Adrenal gland (tissue), 12 donors: ENCODE data around the gene PELI2. TPM values are rescaled to one million over a fixed set of nuclear protein-coding genes. Genes with fewer than 3 reads are reported as not detected.

Experiments
- DNase-seq, 7 donors: peaks; one replicate each; pipeline ENCODE4 v3.0.0-alpha.2; 2019 to 2020
- H3K27ac ChIP-seq, 5 donors: fragments of 200-600 bp; sonication (generic) in 4 of 5; 1 replicate in 3 of 5; 2 replicates in 2 of 5; pipeline versions ENCODE4 v1.5.1 to v1.8.0; 2016 to 2020; ENCODE audit warnings: mild to moderate bottlenecking in 1 of 5
- H3K27me3 ChIP-seq: fragments of 200-600 bp; 2 replicates; pipeline ENCODE4 v1.8.0; 2021
- H3K36me3 ChIP-seq, 2 donors: fragments of 200-600 bp; replicated peaks in 1 of 2; 1 replicate in 1 of 2; 2 replicates in 1 of 2; pipeline versions ENCODE4 v1.5.1 to v1.8.0; 2018 to 2022
- H3K4me1 ChIP-seq, 2 donors: fragments of 200-600 bp; replicated peaks in 1 of 2; 1 replicate in 1 of 2; 2 replicates in 1 of 2; pipeline versions ENCODE4 v1.5.1 to v1.8.0; 2018 to 2021
- H3K4me3 ChIP-seq, 4 donors: fragments of 200-600 bp; sonication (generic) in 3 of 4; one replicate each; pipeline ENCODE4 v1.5.1; 2016 to 2018
- H3K9me3 ChIP-seq, 3 donors: fragments of 200-600 bp; sonication (generic) in 1 of 3; replicated peaks in 1 of 3; 1 replicate in 2 of 3; 2 replicates in 1 of 3; pipeline versions ENCODE4 v1.5.1 to v1.8.0; 2016 to 2021
- POLR2A ChIP-seq, 2 donors: fragments of 450-650 bp; IDR thresholded peaks; one replicate each; pipeline ENCODE4 v1.6.1; 2017; ENCODE audit warnings: antibody characterized with exemption in 2 of 2, mild to moderate bottlenecking in 2 of 2, moderate library complexity in 1 of 2
- WGBS, 4 donors: extraction: QIAGEN DNeasy Blood & Tissue Kit in 2 of 4; methylation state at CpG; one replicate each; pipeline versions ENCODE4 v1.1.5 to v1.1.7; 2013 to 2017; 5-methylcytosine and 5-hydroxymethylcytosine counted together
- intact Hi-C, 2 donors: fragments of 100-400 bp; cut with DNase I; formaldehyde crosslinking; loops; one replicate each; pipeline versions ENCODE4 v1.14.1 to v1.15.0; 2022 to 2023
- polyA plus RNA-seq, 3 donors: library from polyadenylated mRNA; stranded (reverse); fragments of 200-250 nt in 2 of 3; fragments of 350-450 nt in 1 of 3; fragmentation: Illumina TruSeq in 1 of 3; extraction: RNeasy Lipid Tissue Mini Kit (QIAGEN cat#74804) in 1 of 3; gene quantifications; one replicate each; pipeline ENCODE4 v1.2.3, GENCODE V29; 2013 to 2014
- total RNA-seq, 9 donors: library from RNA; depleted of rRNA in 4 of 9; stranded (reverse); fragments of >200 nt in 4 of 9; fragments of 120-200 nt in 1 of 9; fragmentation: NEBNext Ultra II Directional in 1 of 9; extraction: Animal tissue kit (Norgen Biotek cat#: 25700) in 1 of 9; gene quantifications; one replicate each; pipeline versions ENCODE4 v1.1.0 to v1.2.4, GENCODE V29; 2013 to 2023
- TF ChIP-seq, protein P1 (sequence below), 6 experiments: fragments of 450-650 bp in 4 of 6; fragments of 200-600 bp in 2 of 6; sonication (generic) in 1 of 6; IDR thresholded peaks; 1 replicate in 5 of 6; 2 replicates in 1 of 6; pipeline versions ENCODE4 v1.5.1 to v1.8.0; 2016 to 2021; ENCODE audit warnings: antibody characterized with exemption in 6 of 6, mild to moderate bottlenecking in 2 of 6, moderate library complexity in 1 of 6
- donor health status: healthy with polysubstance abuse.
- donor health status: Bipolar disorder and iron deficiency.
- donor health status: DM: yes; HTN: yes; CAD: no.
- donor health status: DM: no; HTN: no; CAD: no.
- donor health status: DM: no; HTN: no; CAD: no.
- donor health status: DM: yes; HTN: yes; CAD: no.

PELI2 gene
- total and polyA plus RNA-seq, 12 donors: 1.4 to 14.1 (median 5.9) TPM

DNA sequence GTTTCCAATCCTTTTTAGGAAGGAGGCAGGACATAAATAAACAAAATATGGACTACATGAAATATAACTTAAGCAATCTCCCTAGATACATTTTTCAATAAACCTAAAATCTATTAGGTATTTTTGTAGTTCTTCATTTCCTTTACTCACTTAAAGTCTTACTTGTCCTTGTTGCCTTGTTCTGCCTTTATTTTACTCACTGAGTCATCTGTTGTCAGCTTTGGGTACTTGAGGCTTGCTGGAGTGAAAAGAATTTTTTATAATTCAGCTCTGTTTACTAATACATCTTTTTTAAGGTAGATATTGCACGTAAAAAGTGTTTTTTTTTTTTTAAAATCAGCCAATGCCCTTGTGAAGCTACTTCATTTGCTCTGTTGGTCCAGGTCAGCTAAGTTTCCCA is 216.2 kb downstream of the PELI2 start:
- no peak overlapping the region for H3K4me3 ChIP-seq
- DNase-seq: no peak
- H3K4me1 ChIP-seq: peaks cover 13 to 21% of the 10 kb centered on the region in 2 donors
- intact Hi-C loops: no loop called here
- H3K27ac ChIP-seq: peak overlapping the region in 2 of 5 donors; percentile 32 to 49
- no peaks in the 10 kb centered on the region for H3K36me3 ChIP-seq
- no peaks in the 10 kb centered on the region for H3K27me3 ChIP-seq
- H3K9me3 ChIP-seq: no peaks in the 10 kb centered on the region
- no peak for TF ChIP-seq POLR2A (IDR thresholded peaks at IDR 0.05)
- TF ChIP-seq, protein P1, sequence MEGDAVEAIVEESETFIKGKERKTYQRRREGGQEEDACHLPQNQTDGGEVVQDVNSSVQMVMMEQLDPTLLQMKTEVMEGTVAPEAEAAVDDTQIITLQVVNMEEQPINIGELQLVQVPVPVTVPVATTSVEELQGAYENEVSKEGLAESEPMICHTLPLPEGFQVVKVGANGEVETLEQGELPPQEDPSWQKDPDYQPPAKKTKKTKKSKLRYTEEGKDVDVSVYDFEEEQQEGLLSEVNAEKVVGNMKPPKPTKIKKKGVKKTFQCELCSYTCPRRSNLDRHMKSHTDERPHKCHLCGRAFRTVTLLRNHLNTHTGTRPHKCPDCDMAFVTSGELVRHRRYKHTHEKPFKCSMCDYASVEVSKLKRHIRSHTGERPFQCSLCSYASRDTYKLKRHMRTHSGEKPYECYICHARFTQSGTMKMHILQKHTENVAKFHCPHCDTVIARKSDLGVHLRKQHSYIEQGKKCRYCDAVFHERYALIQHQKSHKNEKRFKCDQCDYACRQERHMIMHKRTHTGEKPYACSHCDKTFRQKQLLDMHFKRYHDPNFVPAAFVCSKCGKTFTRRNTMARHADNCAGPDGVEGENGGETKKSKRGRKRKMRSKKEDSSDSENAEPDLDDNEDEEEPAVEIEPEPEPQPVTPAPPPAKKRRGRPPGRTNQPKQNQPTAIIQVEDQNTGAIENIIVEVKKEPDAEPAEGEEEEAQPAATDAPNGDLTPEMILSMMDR (IDR thresholded peaks at IDR 0.05): no peak
- WGBS, 4 donors: 52 to 62% (median 61%) methylated on average over 1 of the region's 1 CpG

DNA sequence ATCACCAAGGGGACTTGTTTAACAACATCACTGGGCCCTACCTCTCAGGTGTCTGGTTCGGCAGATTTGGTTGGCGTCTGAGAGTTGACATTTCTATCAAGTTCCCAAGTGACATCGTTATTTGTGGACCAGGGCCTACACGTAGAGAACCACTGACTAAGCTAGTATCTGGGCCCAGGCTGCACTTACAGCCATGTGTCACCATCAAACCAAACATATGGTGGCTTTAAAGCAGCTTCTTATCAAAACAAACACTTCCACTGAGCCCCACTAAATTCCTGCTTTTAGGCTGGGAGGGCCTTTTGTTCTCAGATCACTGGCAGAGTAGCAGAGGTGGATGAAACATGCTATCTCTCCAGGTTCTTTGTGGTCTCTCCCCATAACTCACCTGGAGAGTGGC is 220.5 kb downstream of the PELI2 start:
- WGBS, 4 donors: 83 to 96% (median 93%) methylated on average over 1 to 4 of the region's 4 CpGs
- intact Hi-C loops: loop anchor here in 1 of 2 donors (5.0 kb wide), 1 partner anchor 216 kb away; no protein-coding TSS in a partner anchor

DNA sequence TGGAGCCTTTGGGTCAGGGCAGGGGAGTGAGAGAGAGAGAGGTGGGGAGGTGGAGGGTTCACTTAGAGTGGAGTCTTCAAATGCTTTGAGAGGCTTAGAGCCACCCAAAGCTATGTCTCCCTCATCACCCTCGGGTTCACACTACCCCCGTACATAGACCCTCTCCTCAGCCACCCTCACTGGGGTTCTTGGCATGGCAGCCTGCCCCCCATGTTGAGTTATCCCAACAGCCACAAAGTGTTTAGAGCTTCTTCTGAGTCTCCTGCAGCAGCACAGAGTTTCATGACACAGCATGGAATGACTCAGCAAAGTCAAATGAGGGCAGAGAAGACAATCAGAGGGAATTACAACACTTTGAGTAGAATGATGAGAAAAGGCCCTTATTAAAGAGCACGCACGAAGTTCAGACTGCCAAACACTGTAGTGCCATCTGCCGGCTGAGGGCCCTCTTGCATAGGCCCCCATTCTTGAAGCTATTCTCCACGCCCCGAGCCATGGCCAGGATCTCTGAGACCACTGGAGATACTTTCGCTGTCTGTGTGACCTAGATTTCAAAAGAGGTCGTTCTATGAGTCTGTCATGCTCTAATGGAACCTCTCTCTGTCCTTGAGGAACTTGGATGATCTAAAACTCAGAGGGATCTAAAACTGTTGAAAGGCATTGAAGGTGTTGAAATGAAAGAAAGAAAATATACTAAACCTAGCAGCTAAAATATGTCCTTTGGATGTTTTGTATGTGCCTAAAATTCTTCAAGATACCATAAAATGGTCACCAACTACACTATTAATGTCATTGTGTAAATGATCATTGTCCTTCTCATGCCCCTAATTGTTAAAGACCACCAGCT is 221.9 kb downstream of the PELI2 start:
- Histone ChIP-seq H3K36me3 (no peaks in the 10 kb centered on the region), H3K9me3 (no peaks in the 10 kb centered on the region), H3K27ac (peak overlapping the region in 3 of 5 donors; percentile 15 to 43 (median 37)), H3K27me3 (no peaks in the 10 kb centered on the region), H3K4me1 (peaks cover 9 to 20% of the 10 kb centered on the region in 2 donors), H3K4me3 (no peak overlapping the region)
- peak; percentile 80 to 94 (median 85) for DNase-seq
- 22 to 32% (median 26%) methylated on average over 8 to 9 of the region's 9 CpGs for WGBS, 4 donors
- TF ChIP-seq, protein P1 (IDR thresholded peaks at IDR 0.05): peak; percentile 76 to 95 (median 92)
- TF ChIP-seq POLR2A (IDR thresholded peaks at IDR 0.05): no peak
- intact Hi-C loops: loop anchor here (5.0 to 10.0 kb wide), 4 partner anchors 215 to 635 kb away; no protein-coding TSS in a partner anchor

More for the DNA sequence above, 220.5 kb downstream of the PELI2 start:
- Histone ChIP-seq H3K4me1 (peaks cover 15 to 31% of the 10 kb centered on the region in 2 donors), H3K36me3 (no peaks in the 10 kb centered on the region), H3K27ac (no peak overlapping the region), H3K27me3 (no peaks in the 10 kb centered on the region), H3K4me3 (no peak overlapping the region), H3K9me3 (no peaks in the 10 kb centered on the region)
- DNase-seq: no peak
- TF ChIP-seq, protein P1 (IDR thresholded peaks at IDR 0.05): no peak
- no peak for TF ChIP-seq POLR2A (IDR thresholded peaks at IDR 0.05)

DNA sequence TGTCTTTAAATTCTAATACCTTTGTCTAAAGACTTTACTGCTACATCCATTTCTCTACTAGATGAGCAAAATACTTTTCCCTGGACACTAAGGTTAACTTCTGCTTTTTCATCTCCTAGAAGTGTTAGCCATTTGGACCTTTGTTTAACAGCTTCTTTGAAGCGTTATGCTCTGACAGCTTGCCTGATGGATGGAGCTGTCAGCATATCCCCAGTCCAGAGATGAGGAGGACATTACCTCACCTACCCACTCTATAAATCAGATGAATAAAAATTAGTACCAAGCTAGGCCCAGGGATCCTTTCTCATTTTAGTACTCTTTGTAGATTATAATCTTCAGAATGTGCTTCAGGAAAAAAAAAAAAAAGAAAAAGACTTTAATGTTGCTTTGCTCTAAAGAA is 222.7 kb downstream of the PELI2 start:
- TF ChIP-seq POLR2A (IDR thresholded peaks at IDR 0.05): no peak
- TF ChIP-seq, protein P1 (IDR thresholded peaks at IDR 0.05): no peak
- no peaks in the 10 kb centered on the region for H3K36me3 ChIP-seq
- no peak for DNase-seq
- no peaks in the 10 kb centered on the region for H3K27me3 ChIP-seq
- H3K27ac ChIP-seq: peak overlapping the region in 1 of 5 donors; percentile 47
- no peak overlapping the region for H3K4me3 ChIP-seq
- WGBS, 4 donors: 77 to 100% (median 87%) methylated on average over 1 of the region's 1 CpG
- H3K9me3 ChIP-seq: no peaks in the 10 kb centered on the region
- intact Hi-C loops: loop anchor here (10.0 kb wide), 3 partner anchors 216 to 636 kb away; no protein-coding TSS in a partner anchor
- H3K4me1 ChIP-seq: peaks cover 9 to 20% of the 10 kb centered on the region in 2 donors
